Smooth muscle cell (in vitro differentiated cells): Measurements from ENCODE around the gene MIGA1. TPM values are rescaled to one million over a fixed set of nuclear protein-coding genes. Genes with fewer than 3 reads are reported as not detected.
"Not testable (repeated sequence)": the region's sequence is repeated elsewhere in the genome, so short reads cannot be mapped to it uniquely, and the experiment has no call there.

Experiments
- DNase-seq: peaks from one replicate; lab custom pipeline; 2025; ENCODE audit not compliant: unreplicated experiment; lab: John Stamatoyannopoulos, UW
- H2AFZ ChIP-seq: fragments of 200-600 bp; sonication (generic); 2 replicates; pipeline ENCODE4 v1.6.0; 2016; ENCODE audit warnings: antibody characterized with exemption, low read depth, mild to moderate bottlenecking
- H3F3A ChIP-seq: fragments of 200-600 bp; sonication (generic); 2 replicates; pipeline ENCODE4 v1.6.0; 2017; ENCODE audit warnings: antibody characterized with exemption, low read depth
- H3K27ac ChIP-seq: fragments of 200-600 bp; sonication (generic); 2 replicates; pipeline ENCODE4 v1.5.1; 2016; ENCODE audit warnings: low read depth, mild to moderate bottlenecking
- H3K27me3 ChIP-seq: fragments of 200-600 bp; sonication (generic); 2 replicates; pipeline ENCODE4 v1.6.1; 2016; ENCODE audit warnings: low read depth, mild to moderate bottlenecking
- H3K36me3 ChIP-seq: fragments of 200-600 bp; sonication (generic); 2 replicates; pipeline ENCODE4 v1.5.1; 2016; ENCODE audit warnings: low read depth
- H3K4me1 ChIP-seq: fragments of 200-600 bp; sonication (generic); 2 replicates; pipeline ENCODE4 v1.5.1; 2016; ENCODE audit warnings: low read depth
- H3K4me2 ChIP-seq: fragments of 200-600 bp; sonication (generic); 2 replicates; pipeline ENCODE4 v1.6.0; 2016; ENCODE audit warnings: mild to moderate bottlenecking
- H3K4me3 ChIP-seq: fragments of 200-600 bp; sonication (generic); 2 replicates; pipeline ENCODE4 v1.5.1; 2016; ENCODE audit warnings: mild to moderate bottlenecking
- H3K79me2 ChIP-seq: fragments of 200-600 bp; sonication (generic); 2 replicates; pipeline ENCODE4 v1.6.0; 2016; ENCODE audit warnings: low read depth, mild to moderate bottlenecking
- H3K9ac ChIP-seq: fragments of 200-600 bp; sonication (generic); 2 replicates; pipeline ENCODE4 v1.6.0; 2016; ENCODE audit warnings: low read depth
- H3K9me3 ChIP-seq: fragments of 200-600 bp; sonication (generic); replicated peaks from 2 replicates; pipeline ENCODE4 v1.5.1; 2016; ENCODE audit warnings: low read depth
- H4K20me1 ChIP-seq: fragments of 200-600 bp; sonication (generic); 2 replicates; pipeline ENCODE4 v1.6.0; 2016; ENCODE audit warnings: low read depth
- CTCF ChIP-seq: fragments of 200-600 bp; sonication (generic); IDR thresholded peaks from 2 replicates; pipeline ENCODE4 v1.5.1; 2017; ENCODE audit warnings: borderline replicate concordance, mild to moderate bottlenecking, antibody characterized with exemption; ENCODE audit not compliant: insufficient read depth, poor library complexity, severe bottlenecking
- WGBS: methylation state at CpG from one replicate; pipeline ENCODE4 v1.1.7; 2016; ENCODE audit warnings: low lambda C conversion rate; 5-methylcytosine and 5-hydroxymethylcytosine counted together
- polyA plus RNA-seq: library from polyadenylated mRNA; unstranded; fragments of >200 nt; fragmentation: Nextera tagmentation; extraction: Ambion mirVana; gene quantifications from 2 replicates; pipeline ENCODE4 v1.2.1, GENCODE V29; 2016
- total RNA-seq: library from RNA; depleted of rRNA; stranded (reverse); fragments of >200 nt; gene quantifications from 2 replicates; pipeline ENCODE4 v1.2.3, GENCODE V29; 2014

The MIGA1 gene
- total and polyA plus RNA-seq, 2 experiments from 2014 or later = 6.6 to 22.7 TPM

GRCh38 chr1:77820121-77820520 is 40.7 kb downstream of the MIGA1 start:
- H3K79me2 ChIP-seq = no peaks in the 10 kb centered on the region
- 90% methylated on average over 1 of the region's 1 CpG for WGBS
- no peak for TF ChIP-seq CTCF
- no peak overlapping the region for H3K9ac ChIP-seq
- no peaks in the 10 kb centered on the region for H3K27me3 ChIP-seq
- no peak overlapping the region for H3K4me2 ChIP-seq
- no peak overlapping the region for H3K27ac ChIP-seq
- H4K20me1 ChIP-seq = no peaks in the 10 kb centered on the region
- H2AFZ ChIP-seq = no peak overlapping the region
- no peaks in the 10 kb centered on the region for H3K9me3 ChIP-seq
- no peak for DNase-seq
- no peak overlapping the region for H3K4me3 ChIP-seq
- no peaks in the 10 kb centered on the region for H3K4me1 ChIP-seq
- no peaks in the 10 kb centered on the region for H3F3A ChIP-seq
- H3K36me3 ChIP-seq = peaks cover 15% of the 10 kb centered on the region

- no peaks in the 10 kb centered on the region for H3F3A ChIP-seq
- H3K4me2 ChIP-seq = no peak overlapping the region
- no peaks in the 10 kb centered on the region for H3K4me1 ChIP-seq
- H3K79me2 ChIP-seq = no peaks in the 10 kb centered on the region
- peaks cover 4% of the 10 kb centered on the region for H3K36me3 ChIP-seq
- 88% methylated on average over 2 of the region's 2 CpGs for WGBS
- no peak for DNase-seq
- peak overlapping the region; percentile 16 for H3K27ac ChIP-seq
- no peaks in the 10 kb centered on the region for H3K9me3 ChIP-seq
- H3K9ac ChIP-seq = no peak overlapping the region
- H2AFZ ChIP-seq = no peak overlapping the region
- no peaks in the 10 kb centered on the region for H4K20me1 ChIP-seq
- TF ChIP-seq CTCF = no peak
- H3K27me3 ChIP-seq = no peaks in the 10 kb centered on the region
- no peak overlapping the region for H3K4me3 ChIP-seq
Observed at GRCh38 chr1:77824079-77824478, 44.6 kb downstream of the MIGA1 start.

- peaks cover 4% of the 10 kb centered on the region for H3K36me3 ChIP-seq
- DNase-seq = no peak
- no peak overlapping the region for H3K4me2 ChIP-seq
- no peak overlapping the region for H3K4me3 ChIP-seq
- TF ChIP-seq CTCF = no peak
- H3K79me2 ChIP-seq = no peaks in the 10 kb centered on the region
- no peak overlapping the region for H2AFZ ChIP-seq
- no peak overlapping the region for H3K9ac ChIP-seq
- H3K9me3 ChIP-seq = no peaks in the 10 kb centered on the region
- no peaks in the 10 kb centered on the region for H3K27me3 ChIP-seq
- 100% methylated on average over 1 of the region's 1 CpG for WGBS
- H3K4me1 ChIP-seq = no peaks in the 10 kb centered on the region
- H4K20me1 ChIP-seq = no peaks in the 10 kb centered on the region
- no peaks in the 10 kb centered on the region for H3F3A ChIP-seq
- no peak overlapping the region for H3K27ac ChIP-seq
Observed at GRCh38 chr1:77824694-77825093, 45.2 kb downstream of the MIGA1 start.

- Histone ChIP-seq H3K36me3 (peaks cover 4% of the 10 kb centered on the region), H2AFZ (no peak overlapping the region), H3K27me3 (no peaks in the 10 kb centered on the region), H3K9ac (no peak overlapping the region), H3K27ac (no peak overlapping the region), H3K79me2 (no peaks in the 10 kb centered on the region), H3K4me2 (no peak overlapping the region), H3K9me3 (no peaks in the 10 kb centered on the region), H3F3A (no peaks in the 10 kb centered on the region), H3K4me3 (no peak overlapping the region), H3K4me1 (no peaks in the 10 kb centered on the region), H4K20me1 (no peaks in the 10 kb centered on the region)
- 72% methylated on average over 10 of the region's 10 CpGs for WGBS
- no peak for DNase-seq
- no peak for TF ChIP-seq CTCF
Observed at GRCh38 chr1:77825131-77825709, 45.8 kb downstream of the MIGA1 start.

GRCh38 chr1:77826851-77827250 is 47.4 kb downstream of the MIGA1 start:
- not testable (repeated sequence) for H3F3A ChIP-seq, H2AFZ ChIP-seq, H3K27ac ChIP-seq, H3K36me3 ChIP-seq, H3K79me2 ChIP-seq, H4K20me1 ChIP-seq, H3K9ac ChIP-seq, H3K27me3 ChIP-seq, H3K4me3 ChIP-seq, H3K4me1 ChIP-seq, H3K9me3 ChIP-seq, DNase-seq, H3K4me2 ChIP-seq
- WGBS = 97% methylated on average over 8 of the region's 8 CpGs
